GM21381 (cell line): ENCODE results near the gene FAM53B.

Experiments
- ATAC-seq: cut with Tn5 transposase; IDR thresholded peaks from one replicate; pipeline ENCODE4 v1.9.1; 2021; ENCODE audit warnings: mild to moderate bottlenecking, moderate library complexity; ENCODE audit not compliant: unreplicated experiment

FAM53B gene

DNA sequence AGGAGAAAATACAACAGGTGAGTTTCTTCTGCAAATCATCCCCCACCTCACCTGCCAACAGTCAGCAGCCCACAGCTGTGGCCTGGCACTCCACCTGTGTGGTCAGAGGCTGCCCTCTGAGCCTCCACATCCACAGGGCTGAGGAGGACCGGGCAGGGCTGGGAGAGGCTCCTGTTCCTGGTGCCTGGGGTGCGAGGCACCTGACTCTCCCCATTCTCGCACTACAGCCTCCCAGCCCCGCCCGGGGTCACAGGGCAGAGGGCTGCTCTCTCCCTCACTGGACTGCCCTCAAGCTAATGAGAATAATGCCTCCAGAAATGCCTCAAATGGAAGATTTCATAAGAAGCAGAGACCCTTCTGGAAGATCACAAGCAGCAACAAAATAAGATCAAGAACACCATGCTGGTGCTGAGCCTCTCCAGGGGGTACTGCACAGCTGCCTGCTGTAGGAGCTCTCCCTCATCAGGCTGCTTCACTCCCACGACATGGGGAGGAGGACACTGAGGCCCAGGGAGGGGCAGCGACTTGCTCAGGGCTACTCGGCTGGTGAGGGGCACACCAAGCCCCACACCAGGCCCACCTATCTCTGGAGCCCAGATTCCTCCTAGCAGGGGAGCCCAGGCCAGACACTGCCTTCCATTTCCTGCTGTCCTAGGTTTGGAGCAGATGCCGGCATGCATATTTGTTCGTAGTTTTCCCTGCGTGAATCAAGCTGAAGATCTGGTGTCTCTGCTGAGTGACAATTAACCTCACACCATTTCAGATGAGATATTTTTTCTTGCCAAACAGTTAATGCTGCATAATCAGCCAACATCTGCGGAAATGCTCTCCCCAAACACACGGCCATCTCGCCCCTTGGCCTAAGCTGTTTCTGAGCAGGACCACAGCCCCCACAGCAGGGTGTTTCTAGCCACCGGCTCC lies 76.5 kb downstream of the FAM53B start:
- ATAC-seq = no peak

DNA sequence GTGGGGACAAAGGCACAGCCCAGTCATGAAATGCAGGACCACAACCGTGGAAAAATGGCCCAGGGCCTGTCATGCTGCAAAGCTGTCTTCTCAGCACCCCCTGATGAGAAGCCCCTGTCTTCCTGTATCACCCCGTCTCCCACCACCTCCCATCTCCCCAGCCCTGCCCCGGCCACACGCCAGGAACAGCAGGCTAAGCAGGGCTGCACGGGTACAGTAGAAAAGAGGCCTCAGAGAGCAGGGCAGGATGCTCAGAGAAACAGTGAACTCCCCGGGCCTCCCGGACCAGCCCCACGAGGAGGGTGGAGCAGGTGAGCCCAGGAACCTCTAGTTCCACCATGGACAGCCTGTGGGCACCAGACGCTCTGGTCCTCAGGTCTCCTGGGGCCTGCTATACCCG lies 77.7 kb downstream of the FAM53B start:
- no peak for ATAC-seq

DNA sequence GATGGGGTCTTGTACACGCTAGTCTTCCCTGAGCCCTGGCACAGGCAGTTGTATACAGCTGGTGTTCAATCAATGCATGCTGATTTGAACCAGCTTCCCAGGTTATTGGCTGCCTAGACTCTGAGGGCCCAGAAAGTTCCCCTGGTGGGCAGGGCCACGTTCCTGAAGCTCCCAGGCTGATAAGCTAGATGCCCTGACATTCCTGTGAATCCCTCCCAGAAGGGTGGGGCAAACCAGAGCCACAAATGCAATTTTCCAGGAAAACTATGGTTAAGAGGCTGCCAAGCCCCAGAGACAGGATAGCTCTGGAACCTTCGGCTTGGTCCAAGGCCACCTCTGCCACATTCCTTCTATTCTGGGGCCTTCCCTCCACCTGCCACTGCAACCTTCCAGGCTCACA lies 78.2 kb downstream of the FAM53B start:
- no peak for ATAC-seq

DNA sequence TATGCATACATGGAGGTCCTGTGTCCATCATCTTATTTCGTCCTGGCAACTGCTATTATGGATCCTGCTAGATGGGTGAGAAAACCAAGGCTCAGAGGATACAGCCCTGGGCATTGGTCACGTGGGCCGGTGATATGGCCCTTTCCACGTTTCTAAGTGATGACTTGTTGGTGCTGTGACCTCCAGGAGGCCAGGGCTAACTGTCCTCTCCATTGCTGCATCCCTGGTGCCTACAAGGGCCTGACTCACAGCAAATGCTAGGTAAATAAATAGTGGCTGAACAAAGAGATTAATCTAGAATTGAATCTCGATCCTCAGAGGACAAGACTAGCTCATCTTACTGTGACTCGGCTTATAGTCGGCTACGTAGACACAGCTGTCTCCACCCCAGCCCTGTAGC lies 78.6 kb downstream of the FAM53B start:
- ATAC-seq = no peak

DNA sequence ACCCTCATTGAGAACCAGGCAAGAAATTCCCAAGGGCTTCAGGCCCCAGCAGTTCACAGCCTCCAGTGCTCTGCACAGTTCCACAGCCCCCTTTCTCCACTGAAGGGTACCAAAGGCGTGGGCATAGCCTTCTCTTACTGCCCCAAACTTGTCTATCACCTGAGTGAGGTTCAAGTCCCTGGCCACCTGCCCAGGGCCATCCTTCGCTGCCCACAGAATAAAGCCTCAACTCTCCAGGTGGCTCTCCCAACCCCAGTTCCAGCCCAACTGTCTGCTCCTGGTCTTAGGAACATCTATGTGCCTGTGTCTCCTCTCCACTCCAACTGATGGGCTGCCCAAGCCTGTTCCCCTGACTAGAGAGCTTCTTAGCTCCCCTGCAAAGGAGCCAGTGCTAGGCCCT lies 79.1 kb downstream of the FAM53B start:
- no peak for ATAC-seq

- ATAC-seq = no peak
Measured at GRCh38 chr10:124663766-124664360, 80.3 kb downstream of the FAM53B start.

DNA sequence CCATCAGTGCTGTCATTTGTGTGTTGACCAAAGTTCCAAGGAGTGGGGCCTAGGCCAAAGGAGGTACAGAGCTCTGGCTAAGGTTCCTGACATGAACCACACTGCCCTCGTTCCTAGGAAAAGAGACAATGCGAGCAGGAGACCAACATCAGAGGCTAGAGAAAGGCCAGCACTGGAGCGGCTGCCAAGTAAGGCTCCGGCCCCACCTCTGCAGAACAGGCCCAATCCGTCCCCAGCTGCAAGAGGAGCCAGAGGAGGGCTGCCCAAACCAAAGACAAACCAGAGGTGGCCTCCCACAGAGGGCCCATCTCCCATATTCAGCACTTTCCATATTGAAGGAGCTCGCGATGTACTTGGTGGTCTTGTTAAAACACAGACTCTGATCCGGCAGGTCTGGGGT lies 81.0 kb downstream of the FAM53B start:
- ATAC-seq = no peak

DNA sequence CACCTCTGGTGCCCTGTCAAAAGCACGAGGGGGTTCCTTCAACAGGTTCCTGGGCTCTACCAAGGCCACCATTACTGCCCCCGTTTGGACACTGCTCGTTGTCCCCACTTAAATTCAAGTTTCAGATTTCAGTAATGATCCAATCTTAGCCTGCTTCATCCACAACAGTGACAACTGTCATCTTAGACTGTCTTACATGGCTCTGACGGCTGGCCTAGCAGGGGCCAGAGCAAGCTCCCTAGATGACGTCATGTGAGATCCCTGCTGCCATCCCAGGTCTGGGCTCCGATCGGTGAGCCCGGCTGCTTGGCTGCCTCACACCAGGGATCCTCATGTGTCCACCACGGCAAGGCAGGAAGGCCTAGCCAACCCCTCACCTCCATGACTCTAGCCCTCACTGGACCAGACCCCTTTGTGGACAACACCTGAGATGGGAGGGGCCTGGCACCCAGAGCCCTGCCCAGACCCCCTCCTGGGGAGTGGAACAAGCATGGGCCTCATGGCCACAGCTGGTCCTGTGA lies 82.5 kb downstream of the FAM53B start:
- ATAC-seq = no peak

GRCh38 chr10:124660404-124661125 lies 83.6 kb downstream of the FAM53B start:
- no peak for ATAC-seq

DNA sequence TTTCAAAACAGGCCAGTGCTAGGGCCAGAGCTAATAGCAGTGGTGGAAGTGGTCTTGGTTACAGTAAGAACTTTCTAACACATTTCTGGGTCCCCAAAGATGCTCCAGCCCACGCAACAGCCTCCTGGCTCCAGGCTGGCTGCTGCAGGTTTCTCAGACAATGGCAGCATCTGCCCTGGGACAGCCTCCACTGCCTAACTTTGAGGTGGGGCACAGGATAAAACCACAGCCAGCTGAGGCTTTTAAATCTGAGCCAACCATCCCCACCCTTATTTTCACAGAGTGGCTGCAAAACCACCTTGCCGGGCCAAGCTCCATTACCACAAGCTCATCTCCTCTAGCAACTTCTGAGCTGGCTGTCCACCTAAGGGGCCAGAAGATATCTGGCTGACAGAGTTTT lies 84.8 kb downstream of the FAM53B start:
- ATAC-seq = no peak

DNA sequence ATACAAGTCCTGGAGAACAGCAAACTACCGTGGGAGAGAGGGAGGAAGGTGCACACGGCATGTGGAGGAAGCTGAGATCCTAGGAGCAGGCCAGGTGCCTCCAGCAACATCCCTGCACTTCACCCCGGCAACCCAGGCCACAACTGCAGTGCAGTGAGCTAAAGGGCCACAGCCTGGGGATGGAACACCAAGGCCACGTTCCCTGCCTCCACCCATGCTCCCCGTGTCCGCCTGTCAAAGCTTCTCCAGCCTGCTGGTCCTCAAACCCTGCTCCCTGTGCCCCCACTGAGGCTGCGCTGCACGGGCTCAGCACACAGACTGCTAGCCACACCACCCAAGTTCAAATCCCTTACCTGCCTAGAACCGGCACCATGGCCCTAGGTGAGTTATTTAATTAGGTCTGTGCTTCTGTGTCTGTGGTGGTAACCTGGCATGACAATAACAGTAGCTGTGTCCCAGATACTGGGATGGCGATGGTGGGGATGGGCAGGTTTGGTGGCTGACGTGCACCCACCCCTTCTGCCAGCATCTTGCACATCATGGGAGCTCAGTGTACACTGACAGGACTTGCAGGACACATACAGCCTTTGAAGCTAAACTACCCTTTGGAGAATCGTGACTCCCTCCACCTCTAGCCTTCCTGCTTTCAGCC lies 85.5 kb downstream of the FAM53B start:
- ATAC-seq = no peak

- no peak for ATAC-seq
Measured at GRCh38 chr10:124657806-124658205, 86.4 kb downstream of the FAM53B start.

DNA sequence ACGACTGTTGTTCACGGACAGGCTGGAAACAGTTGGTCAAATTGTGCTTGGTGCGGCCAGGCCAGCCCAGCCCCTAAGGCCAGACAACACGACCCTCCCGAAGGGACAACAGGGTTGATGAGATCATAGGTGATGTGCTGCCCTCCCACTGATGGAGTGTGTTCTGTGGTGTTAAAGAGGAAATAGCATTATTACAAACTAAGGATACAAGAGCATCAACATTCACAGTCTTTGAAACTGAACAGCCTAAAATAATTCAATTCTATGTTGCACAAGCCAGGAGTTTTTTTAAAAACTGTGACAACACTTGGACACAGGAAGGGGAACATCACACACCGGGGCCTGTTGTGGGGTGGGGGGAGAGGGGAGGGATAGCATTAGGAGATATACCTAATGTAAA lies 87.6 kb downstream of the FAM53B start:
- ATAC-seq = no peak

DNA sequence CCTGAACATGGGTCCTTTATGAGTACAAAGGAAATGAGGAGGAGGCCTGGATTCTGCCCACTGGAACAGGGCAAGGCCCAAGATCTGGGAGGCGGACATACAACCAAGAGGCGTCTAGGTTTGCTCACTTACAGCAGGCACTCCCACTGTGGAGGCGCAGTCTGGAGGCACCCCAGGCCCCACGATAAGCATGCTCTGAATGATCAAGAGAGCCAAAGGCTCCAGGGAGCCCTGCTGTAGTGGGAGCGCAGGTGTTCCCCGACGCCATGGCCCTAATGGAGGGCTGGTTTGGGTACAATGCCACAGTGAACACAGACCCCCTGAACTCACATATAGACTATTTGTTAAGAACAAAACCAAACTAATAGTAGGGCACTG lies 88.1 kb downstream of the FAM53B start:
- no peak for ATAC-seq

- ATAC-seq = no peak
Measured at GRCh38 chr10:124655191-124656112, 88.7 kb downstream of the FAM53B start.

GRCh38 chr10:124654686-124655085 lies 89.5 kb downstream of the FAM53B start:
- no peak for ATAC-seq

GRCh38 chr10:124653811-124654651 lies 90.1 kb downstream of the FAM53B start:
- ATAC-seq = no peak

DNA sequence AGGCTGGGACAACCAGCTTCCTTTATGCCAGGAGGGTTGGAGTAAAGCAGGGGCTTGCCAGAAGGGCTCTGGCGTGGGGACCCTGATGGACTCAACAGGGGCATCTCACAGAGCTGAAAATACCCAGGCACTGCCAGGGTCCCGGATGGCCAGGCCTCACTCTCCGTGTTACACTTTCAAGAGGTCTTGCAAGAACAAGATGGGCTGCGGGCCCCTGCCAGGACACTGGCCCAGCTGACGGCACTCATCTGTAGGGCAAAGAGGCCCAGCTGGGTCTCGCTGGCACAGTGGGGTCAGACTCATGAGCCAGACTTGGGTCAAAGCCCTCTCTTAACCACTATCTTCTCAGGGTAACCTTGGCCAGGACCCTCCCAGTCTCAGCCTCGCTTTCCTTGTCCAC lies 90.9 kb downstream of the FAM53B start:
- ATAC-seq = no peak

- ATAC-seq = no peak
Measured at GRCh38 chr10:124652701-124653100, 91.5 kb downstream of the FAM53B start.
